Stimulated activated CD4-positive, alpha-beta T cell treated with anti-CD3 and anti-CD28 coated beads, Interleukin-4, amount 100 ng/mL, for 48 hours (primary cell): ENCODE data around the gene BABAM2.

ENCODE experiments used
- DNase-seq, 2 donors: peaks; one replicate each; pipeline ENCODE4 v3.0.0-alpha.2; 2020; ENCODE audit warnings: low read depth in 2 of 2

BABAM2 gene

DNA sequence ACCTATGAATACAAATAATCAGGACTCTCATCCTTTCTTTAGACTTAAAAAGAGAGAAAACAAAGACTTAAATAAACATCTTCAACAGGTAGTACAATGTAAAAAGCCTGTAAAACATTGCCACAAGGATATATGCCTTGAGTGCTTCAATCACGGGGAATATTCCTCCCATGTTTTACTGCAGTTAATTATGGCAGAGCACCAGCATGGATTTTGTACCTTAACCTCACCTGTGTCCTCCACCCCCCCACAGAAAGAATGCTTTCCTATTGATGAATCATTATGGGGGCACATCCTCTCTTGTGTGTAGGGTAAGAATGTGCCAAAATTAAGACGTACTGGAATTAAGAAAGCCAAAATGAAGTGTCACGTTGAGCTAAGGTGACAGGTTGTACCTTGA is 312.2 kb downstream of the BABAM2 start:
- DNase-seq = no peak

DNA sequence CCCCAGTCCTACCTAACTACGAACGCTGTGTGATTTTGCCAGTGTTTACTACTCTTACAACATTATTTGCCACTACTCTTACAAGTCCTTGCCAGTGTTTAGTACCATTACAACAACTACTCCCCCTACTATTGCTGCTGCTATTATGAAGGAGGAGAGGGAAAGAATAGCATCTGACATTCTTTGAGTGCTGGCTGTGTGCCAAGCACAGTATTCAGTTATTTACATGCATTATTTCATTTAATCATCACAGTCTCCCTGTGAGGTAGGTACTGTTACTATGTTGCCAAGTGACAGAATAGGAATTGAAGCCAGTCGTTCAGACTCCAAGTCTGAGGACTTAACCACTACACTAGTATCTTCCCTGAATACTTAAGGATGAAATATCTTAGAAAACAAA is 316.2 kb downstream of the BABAM2 start:
- DNase-seq = no peak

DNA sequence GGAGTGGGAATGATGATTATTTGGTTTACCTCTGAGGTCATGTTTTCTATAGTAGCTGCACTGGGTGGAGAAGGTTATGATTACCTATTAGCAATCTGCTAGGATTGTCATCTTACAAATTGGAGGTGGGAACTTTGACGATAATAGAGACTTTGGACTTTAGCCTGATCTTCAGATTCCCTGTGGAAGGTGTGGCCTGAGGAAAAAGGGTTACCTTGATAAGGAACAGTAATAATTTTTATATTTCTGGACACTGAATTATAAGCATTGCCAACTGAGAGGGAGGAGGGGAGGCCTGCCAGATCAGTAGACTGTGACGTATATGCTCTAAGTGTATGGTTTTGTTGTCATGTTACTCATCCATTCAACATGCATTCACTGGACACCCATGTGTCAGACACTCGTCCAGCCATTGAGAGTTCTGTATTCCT is 318.7 kb downstream of the BABAM2 start:
- no peak for DNase-seq

DNA sequence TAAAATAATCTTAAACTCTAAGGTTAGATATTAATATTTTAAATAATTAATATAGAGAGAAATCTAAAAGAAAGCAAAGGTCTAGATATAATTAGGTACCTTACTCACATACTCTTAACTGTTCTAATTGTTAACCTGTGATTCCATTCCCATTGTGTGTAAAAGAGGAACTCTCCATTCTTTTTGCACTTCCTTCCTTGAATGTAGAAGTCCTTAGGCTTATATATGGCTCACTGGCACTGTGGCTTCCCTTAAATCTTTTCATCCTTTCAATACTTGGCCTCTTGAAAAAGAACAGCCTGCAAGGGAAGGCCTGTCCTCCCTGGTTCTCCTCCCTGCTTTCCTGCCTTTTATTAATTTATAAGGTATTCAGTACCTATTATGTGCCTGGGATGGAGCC is 319.3 kb downstream of the BABAM2 start:
- DNase-seq = no peak

DNA sequence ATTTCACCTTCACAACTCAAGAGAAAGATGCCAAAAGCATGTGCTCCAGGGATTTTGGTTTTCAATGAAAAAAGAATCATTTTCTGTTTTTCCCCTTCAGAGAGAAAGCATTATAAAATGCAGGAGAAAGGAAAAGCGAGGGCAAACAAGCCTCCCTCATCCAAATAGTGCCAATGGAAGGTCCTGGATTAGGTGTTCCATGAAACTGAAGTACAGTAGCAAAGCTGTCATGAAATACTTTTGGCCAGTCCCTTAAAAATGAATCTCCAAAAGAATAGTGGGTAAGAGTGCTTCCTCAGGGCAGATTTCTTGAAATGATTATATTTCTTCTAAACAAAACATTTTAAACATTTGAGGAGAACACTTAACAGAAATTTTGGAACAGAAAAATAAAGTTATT is 320.0 kb downstream of the BABAM2 start:
- DNase-seq = no peak

DNA sequence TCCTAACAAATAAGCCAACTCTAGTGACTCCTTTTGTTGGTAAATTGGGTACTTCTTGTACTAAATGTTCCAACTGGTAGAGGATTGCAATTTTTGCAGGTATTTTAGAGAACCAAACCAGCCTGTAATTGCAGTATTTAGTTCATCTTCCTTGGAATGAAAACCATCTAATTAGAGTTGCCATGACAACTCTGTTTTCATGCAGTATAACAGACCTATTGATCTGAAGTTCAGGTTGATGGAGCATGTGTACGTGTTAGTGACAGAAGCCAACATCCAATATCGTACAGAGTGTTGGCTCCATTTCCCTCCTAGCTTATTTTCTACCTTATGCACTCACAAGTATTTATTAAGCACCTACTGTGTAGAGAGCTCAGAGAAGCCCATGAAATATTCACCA is 325.8 kb downstream of the BABAM2 start:
- DNase-seq = no peak

DNA sequence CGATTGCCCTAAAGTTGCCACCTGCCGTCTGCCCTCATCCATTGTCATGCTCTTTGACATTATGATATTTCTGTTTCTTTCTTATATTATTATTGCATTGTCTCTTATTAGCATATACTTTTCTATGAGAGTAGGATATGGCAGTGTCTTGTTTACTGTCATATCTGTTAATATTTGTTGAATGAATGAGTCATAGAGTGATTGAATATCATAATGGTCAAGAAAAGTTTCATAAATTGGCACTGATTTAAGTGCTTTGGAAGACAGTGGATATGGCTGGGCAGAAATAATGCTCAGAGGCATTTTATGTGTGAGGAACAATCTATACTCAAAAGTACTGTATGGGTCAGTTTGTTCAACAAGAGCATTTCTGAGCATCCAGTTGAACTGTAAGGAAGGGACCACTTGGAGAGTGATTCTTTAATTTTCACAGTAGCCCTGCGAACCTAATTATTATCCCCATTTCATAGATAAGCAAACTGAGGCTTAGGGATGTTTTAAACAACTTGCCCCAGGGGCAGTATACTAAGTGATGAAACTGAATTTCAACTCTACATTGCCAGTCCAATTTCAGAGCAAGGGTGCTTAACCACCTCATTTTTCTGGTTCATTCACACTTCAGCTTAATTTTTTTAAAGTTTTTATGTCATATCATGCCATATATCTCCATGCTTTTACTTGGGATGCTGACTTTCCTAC is 326.7 kb downstream of the BABAM2 start:
- DNase-seq = no peak

DNA sequence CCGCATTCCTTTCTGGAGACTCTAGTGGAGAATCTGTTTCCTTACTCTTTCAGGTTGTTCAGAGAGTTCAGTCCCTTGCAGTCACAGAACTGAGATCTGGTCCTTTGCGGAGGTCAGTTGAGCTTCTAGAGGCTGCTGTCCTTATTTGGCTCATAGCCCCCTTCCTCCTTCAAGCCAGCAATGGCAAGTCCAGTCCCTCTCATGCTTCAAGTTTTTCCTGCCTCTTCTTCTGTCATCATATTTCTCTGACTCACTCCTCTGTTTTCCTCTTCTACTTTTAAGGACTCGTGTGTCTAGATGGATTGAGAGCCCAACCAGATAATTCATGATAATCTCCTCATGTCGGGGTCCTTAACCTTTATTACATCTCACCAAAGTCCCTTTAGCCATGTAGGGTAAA is 328.6 kb downstream of the BABAM2 start:
- DNase-seq = no peak

DNA sequence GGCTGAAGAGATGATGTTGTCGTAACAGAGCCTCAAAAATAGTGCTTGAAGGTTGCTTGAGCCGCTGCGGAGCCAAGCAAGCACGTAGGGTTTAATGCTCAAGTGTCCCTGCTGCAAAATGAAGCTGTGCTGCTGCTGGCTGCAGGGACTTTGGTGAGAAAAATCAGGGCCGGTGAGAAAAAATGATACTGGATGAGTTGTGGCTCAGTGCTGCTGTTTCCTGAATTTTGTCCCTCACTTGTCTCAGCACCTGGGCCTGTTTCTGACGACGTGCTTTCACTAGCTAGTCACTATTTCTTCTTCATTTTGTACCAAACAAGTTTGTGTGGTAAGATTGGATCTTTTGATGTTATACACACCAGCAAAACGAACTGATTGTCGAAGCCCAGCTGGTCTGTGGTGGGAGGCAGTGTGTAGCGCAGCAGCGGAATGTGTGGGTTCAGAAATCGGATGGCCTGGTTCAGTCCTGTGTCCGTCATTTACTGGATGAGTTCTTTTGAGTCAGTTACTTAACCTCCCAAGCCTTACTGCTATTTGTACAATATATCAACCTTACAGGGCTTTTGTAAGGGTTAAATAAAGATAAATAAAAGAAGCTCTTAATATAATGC is 329.3 kb downstream of the BABAM2 start:
- DNase-seq = no peak

DNA sequence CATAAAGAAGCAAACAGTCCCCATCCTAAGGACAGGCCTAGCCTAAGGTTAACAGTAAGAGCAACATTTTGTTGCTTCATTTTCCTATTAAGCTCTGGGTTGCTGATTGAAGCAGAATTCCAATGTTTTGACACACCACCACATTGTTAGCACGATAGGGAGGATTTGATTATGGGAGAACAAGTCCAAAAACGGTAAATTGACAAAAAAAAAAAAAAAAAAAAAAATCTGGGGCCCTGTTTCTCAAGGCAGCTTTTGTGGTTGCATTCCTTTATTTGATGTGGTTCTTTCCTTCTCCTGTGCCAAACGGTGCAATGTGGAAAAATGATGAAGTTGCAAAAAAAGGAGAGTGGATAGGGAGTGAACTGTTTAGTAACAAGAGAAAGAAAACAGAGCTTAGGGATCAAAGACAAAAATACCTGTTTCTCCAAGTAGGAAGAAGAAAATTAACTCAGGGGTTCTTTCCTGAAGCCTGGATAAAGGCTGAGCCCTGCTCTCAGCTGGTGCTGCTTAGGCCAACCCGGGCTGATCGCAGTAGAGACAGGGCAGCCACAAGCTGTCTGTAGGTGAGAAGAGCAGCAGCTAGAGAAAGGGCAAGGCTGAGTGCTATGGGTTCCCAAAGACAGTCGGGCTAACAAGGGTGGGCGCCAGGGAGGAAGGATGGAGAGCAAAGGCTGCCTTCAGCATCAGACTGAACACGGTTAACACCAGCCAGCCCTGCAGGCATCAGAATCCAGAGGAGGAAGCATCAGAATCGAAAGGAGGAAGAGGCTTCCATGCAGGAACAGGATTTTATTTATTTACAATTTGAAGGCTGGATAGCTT is 334.3 kb downstream of the BABAM2 start:
- no peak for DNase-seq

DNA sequence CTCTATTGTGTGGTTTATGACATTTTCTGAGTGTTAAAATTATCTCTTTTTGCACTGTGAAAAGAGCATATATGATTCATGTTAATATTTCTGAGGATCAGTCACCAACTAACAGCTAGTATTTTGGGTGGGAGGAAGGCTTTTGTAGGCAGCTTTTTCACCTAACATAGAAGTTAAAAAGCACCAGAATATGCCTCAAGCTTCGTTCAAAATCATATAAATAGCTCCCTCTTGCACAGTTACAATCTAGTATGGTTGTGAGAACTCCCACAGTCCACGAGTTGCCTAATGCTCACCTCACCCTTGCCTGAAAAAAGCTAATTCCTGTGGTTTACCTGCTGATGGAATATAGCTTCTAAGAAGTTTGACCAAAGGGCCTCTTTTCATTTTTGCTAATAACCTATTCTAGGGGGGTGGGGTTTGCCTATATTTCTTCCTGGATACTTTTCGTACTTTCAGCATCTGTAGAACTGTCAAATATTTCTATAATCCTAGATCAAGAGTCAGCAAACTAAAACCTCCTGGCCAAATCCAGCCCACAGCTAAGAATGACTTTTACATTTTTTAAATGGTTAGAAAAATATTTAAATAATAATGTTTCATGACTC is 335.0 kb downstream of the BABAM2 start:
- DNase-seq = no peak

DNA sequence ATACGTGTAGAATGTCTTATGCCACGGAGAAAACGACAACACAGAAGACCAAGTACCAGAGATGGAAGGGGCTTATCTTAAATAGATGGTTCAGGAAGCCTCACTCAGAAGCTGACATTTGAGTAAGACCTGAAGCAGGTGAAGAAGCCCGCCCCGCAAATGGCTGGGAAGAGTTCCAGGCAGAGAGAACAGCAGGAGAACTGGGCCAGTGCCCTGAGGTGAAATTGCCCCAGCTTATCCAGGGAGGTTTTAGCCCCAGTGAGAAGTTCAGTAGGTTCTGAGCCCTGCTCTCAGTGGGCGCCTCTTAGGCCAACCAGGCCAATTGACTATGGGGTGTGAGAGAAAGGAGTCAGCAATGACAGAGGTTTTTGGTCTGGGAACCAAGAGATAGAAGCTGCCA is 336.0 kb downstream of the BABAM2 start:
- DNase-seq = no peak

DNA sequence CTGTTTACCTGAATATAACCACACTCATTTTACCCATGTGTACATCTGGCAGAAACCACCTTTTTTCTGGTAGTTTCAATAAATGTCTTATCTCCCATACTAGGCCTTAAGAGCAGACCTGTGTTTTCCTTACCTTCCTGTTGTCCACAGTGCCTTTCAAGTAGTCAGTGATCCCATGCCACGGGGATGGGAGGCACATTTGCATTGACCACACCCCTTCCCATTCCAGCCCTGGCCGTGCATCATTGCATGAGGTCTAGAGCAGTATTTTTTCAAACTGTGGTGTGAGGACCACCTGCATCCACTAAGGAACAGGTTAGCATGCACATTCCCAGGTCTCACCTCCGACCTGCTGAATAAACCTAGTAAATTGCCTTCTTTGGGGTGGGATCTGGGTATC is 337.0 kb downstream of the BABAM2 start:
- no peak for DNase-seq

DNA sequence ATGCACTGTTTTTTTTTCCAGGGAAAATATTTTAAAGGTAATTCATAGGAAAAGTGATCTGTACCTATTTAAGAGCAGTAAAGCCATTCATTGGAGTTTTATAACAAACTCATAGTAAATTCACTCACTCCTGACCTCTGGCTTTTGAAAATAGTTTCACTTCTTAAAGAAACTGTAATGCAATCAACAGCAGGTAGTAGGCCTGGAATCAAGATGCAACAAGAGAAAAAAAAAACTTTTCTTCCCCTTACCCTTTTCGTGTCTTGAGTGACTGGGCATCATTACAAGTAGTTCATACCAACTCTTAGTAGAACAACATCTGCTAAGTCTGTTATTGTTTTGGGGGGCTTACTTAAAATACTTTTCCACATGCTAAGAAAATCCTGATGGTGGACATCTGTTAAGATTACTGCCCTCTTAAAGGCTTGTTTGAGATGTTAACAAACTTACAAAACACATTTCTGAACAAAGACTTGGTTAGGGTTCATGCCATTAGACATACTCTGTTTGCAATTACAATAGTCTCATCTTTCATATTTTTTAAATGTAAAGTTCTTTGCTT is 338.0 kb downstream of the BABAM2 start:
- no peak for DNase-seq

DNA sequence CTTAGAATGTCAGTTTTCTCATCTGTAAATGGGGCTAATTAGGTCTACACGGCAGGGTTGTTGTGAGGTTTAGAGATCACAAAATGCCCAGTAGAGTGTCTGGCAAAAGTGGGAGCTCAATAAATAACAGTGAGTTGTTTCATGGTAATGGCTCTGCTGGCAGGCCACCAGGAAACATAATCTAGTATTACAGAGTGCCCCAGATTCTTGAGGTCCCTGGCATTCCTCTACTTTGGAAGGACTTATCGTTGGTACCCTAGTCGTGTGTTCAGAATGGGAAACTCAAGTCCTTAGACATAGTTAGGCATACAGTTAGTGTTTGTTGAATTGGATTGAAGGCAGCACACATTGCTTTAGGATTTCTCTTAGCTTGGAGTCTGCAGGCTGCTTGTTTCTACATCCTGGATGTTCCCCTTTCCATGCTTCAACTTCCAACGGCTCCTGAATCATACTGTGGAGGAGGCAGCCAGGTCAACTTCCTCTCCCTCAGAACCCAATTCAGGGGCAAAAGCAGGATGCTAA is 340.6 kb downstream of the BABAM2 start:
- no peak for DNase-seq

DNA sequence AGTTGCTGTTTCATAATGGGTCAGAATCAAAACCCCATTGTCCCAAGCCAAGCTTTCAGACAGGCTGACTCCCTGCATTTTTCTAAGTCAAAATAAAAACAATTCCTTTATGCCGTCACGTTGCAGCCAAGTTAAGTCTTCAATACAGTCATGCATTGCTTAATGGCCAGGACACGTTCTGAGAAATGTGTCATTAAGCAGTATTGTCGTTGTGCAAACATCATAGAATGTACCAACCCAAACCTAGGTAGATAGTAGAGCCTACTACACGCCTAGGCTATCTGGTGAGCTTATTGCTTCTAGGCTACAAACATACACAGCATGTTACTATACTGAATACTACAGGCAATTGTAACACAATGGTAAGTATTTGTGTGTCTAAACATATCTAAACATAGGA is 341.8 kb downstream of the BABAM2 start:
- DNase-seq = no peak

DNA sequence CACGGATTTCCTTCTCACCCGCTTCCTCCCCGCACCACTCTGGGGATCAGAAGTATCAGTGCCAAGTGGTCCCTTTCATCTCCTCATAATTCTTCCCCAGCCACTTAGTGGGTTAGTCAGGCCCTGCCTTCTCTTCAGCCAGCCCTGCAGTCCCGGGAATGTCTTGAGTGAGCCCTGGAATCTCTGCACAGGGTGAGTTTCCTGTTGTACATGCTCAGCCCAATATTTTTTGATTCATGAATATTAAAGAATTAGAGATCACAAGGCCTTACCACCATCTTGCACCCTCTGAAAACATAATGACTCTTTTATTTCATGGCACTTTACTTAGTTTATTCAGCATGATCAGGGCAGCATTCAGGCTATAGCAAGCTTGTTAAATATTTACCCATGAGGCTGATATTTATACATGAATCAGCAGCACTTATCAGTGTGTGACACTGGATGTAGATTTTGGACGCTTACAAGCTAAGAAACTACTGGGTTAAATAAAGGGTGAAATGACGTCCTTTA is 342.7 kb downstream of the BABAM2 start:
- DNase-seq = no peak

DNA sequence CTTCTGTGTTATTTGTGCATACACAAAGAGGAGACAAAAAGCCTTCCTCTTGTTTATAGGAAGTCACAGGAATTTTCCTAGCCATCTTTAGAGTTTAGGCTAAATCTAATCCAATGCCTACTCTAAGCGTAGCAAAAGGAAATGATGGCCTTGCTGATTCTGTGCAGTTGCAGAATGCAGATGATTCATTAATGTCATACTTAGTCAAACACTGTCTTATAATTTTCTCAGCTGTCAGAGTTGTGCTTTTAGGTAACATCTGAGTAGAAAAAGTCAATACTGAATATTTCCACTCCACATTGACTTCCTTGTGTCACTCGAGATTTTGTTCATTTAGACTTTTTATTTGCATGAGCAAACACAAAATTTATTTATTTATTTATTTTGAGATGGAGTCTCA is 344.3 kb downstream of the BABAM2 start:
- no peak for DNase-seq

DNA sequence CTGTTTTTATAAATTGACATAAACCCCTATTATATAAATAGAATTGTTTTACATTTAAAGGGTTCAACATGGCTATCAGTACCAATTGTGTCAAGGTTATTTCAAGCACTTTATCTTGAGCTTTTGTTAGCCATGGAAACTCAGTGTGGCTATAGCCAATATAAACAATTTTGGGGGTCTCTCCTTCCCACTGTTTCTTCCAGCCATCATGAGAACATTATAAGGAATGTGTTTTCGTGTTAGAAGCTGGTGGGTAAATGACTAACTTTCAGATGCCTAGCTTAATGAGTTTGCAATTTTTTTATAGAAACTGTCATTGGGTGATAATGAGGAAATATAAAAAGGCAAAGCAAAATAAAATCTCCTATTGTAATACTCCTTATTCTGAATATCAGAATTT is 348.7 kb downstream of the BABAM2 start:
- no peak for DNase-seq

DNA sequence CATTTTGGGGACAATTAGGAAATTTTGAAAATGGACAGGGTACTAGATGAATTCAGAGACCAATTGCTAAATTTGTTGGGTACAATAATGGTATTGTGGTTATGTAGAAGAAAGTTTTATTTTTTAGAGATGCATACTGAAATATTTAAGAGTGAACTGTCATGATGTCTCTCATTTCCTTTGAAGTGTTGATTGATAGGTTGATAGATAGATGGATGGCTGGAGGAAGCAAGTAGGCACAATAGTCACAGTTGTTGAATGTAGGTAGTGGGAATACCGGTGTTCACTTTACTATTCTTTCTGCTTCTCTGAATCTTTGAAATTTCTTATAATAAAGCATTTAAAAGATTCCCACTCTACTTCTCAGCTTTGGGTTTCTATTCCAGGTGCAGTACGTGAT is 350.4 kb downstream of the BABAM2 start:
- no peak for DNase-seq

DNA sequence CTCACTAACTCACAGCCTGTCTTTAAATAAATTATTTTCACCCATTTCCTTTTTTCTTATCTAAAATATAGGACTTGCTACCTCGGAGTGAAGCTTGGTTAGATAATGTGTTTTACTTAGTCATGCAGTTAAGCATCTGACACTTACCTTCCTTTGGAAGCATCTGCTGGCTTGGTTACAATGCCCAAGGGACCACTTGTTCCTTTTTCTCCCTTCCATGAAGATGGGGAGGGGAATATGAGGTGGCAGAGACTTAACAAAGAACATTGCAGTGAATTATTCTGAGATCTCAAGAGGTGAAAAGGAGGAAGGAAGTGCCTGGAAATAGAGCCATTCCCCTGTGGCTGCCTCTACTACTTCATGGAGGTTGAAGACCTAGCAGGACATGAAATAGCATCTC is 356.8 kb downstream of the BABAM2 start:
- DNase-seq = no peak

DNA sequence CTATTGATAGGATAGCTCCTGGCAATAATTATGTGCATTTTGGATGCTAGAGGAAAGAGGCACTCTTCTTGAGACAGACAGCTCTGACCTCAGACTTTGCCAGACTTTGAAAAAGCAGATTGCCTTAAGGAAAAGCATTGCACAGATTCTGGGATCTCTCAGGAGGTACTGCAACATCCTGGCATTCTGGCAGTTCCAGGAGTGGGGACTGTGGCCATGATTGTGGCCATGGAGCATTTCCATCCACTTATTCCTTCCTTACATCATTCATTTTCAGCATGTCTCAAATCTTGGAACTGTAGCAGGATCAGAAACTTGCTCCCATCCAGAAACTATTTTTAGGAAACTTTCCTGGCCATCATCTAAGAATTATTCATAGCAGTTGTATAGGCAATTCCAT is 357.2 kb downstream of the BABAM2 start:
- no peak for DNase-seq
